Activated naive CD8-positive, alpha-beta T cell (primary cell): ENCODE measurements around the gene TNPO2.

Experiments
- H3K27ac Mint-ChIP-seq: one replicate; pipeline ENCODE4 v1.8.0; 2021; ENCODE audit warnings: mixed read lengths
- H3K27me3 Mint-ChIP-seq: one replicate; pipeline ENCODE4 v1.8.0; 2021; ENCODE audit warnings: mixed read lengths
- H3K36me3 Mint-ChIP-seq: one replicate; pipeline ENCODE4 v1.8.0; 2021; ENCODE audit warnings: mixed read lengths
- H3K4me1 Mint-ChIP-seq: one replicate; pipeline ENCODE4 v1.8.0; 2021; ENCODE audit warnings: low read depth, mixed read lengths
- H3K4me3 Mint-ChIP-seq: one replicate; pipeline ENCODE4 v1.8.0; 2021; ENCODE audit warnings: mild to moderate bottlenecking, mixed read lengths
- H3K9me3 Mint-ChIP-seq: one replicate; pipeline ENCODE4 v1.8.0; 2021; ENCODE audit warnings: low read depth, mixed read lengths

Gene TNPO2

DNA sequence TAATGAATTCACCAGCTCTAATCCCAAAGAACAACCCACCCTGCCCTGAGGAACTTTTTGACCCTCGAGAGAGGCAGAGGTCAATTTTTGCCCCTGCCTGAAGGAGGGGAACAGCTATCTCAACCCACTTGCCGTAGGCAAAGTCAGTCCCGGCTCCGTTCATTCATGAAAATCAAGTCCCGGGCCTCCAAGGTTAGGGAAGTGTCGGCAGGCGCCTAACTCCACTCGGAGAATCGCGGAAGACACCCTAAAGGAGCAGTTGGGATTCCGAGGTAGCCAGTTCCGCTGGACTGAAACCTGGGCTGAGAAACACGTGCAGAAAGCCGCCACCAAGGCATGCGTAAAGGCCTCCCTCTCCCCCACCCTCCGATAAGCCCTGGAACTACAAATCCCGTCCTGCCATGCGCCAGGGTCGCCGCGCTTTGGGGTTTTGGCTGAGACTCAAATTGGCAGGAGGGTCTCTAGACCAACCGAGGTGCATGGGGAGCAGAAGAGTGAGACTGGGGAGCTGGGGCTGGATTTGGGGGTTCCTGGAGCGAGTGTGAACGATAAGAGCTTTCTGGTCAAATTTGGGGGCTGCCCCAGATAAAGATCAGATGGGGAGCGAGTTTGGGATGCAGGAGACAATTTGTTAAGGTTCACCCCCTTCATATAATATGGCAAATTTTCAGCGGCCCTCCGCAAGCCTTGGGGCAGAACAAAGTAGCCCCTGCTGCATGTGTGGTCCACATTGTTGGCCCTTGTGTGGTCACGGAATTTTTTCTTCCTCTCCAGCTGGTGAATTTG is at the start of gene TNPO2:
TSS of gene TNPO2 (minus strand) at position 292 of the 786 bp plus-strand sequence. CDS start 2,955 bp downstream, outside the sequence.
- peak within 1 kb of the TSS; percentile 97 for H3K27ac Mint-ChIP-seq
- peaks cover 10% of the 10 kb centered on the region for H3K36me3 Mint-ChIP-seq
- H3K4me1 Mint-ChIP-seq: peaks cover 20% of the 10 kb centered on the region
- peak within 1 kb of the TSS; percentile 99 for H3K4me3 Mint-ChIP-seq
- H3K9me3 Mint-ChIP-seq: no peaks in the 10 kb centered on the region
- no peaks in the 10 kb centered on the region for H3K27me3 Mint-ChIP-seq

GRCh38 chr19:12772323-12772722 is 48.6 kb upstream of the TNPO2 start:
- no peaks in the 10 kb centered on the region for H3K27me3 Mint-ChIP-seq
- no peak overlapping the region for H3K4me3 Mint-ChIP-seq
- no peaks in the 10 kb centered on the region for H3K36me3 Mint-ChIP-seq
- H3K27ac Mint-ChIP-seq: no peak overlapping the region
- peaks cover 9% of the 10 kb centered on the region for H3K4me1 Mint-ChIP-seq
- H3K9me3 Mint-ChIP-seq: no peaks in the 10 kb centered on the region

- Mint-ChIP-seq H3K36me3 (no peaks in the 10 kb centered on the region), H3K9me3 (no peaks in the 10 kb centered on the region), H3K4me3 (no peak overlapping the region), H3K4me1 (peaks cover 8% of the 10 kb centered on the region), H3K27me3 (no peaks in the 10 kb centered on the region), H3K27ac (no peak overlapping the region)
Observed at GRCh38 chr19:12770922-12771321, 47.2 kb upstream of the TNPO2 start.

- no peaks in the 10 kb centered on the region for H3K9me3 Mint-ChIP-seq
- peak overlapping the region; percentile 32 for H3K4me3 Mint-ChIP-seq
- H3K27ac Mint-ChIP-seq: no peak overlapping the region
- no peaks in the 10 kb centered on the region for H3K36me3 Mint-ChIP-seq
- no peaks in the 10 kb centered on the region for H3K27me3 Mint-ChIP-seq
- peaks cover 8% of the 10 kb centered on the region for H3K4me1 Mint-ChIP-seq
Observed at GRCh38 chr19:12769689-12770088, 46.0 kb upstream of the TNPO2 start.

GRCh38 chr19:12767666-12768065 is 43.9 kb upstream of the TNPO2 start:
- no peaks in the 10 kb centered on the region for H3K4me1 Mint-ChIP-seq

DNA sequence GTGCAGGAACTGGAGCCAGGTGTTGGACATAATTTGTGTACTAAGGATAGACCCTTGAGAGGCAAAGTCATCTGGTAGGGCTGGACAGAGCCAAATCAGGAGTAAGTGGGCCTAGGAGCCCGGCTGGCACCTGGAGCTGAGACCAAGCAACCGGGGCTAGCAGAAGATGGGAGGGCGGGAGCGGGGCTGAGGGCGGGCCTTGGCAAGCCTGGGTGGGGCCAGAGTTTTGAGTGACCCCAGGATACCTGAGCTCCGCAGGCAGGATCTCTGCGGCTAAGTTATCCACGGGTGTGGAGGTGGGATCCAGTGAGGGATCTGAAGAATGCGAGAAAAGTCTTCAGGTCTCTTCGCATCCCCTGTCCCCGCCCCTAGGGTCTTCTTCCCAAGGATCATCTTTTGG is 43.4 kb upstream of the TNPO2 start:
- Mint-ChIP-seq H3K9me3 (no peaks in the 10 kb centered on the region), H3K27me3 (no peaks in the 10 kb centered on the region), H3K4me1 (no peaks in the 10 kb centered on the region), H3K27ac (no peak overlapping the region), H3K4me3 (no peak overlapping the region), H3K36me3 (no peaks in the 10 kb centered on the region)

More at GRCh38 chr19:12767666-12768065, 43.9 kb upstream of the TNPO2 start:
- H3K4me3 Mint-ChIP-seq: no peak overlapping the region
- no peaks in the 10 kb centered on the region for H3K27me3 Mint-ChIP-seq
- no peak overlapping the region for H3K27ac Mint-ChIP-seq
- H3K36me3 Mint-ChIP-seq: no peaks in the 10 kb centered on the region
- no peaks in the 10 kb centered on the region for H3K9me3 Mint-ChIP-seq

- Mint-ChIP-seq H3K27ac (no peak overlapping the region), H3K4me1 (no peaks in the 10 kb centered on the region), H3K9me3 (no peaks in the 10 kb centered on the region), H3K36me3 (no peaks in the 10 kb centered on the region), H3K4me3 (no peak overlapping the region), H3K27me3 (no peaks in the 10 kb centered on the region)
Observed at GRCh38 chr19:12766051-12766521, 42.4 kb upstream of the TNPO2 start.

DNA sequence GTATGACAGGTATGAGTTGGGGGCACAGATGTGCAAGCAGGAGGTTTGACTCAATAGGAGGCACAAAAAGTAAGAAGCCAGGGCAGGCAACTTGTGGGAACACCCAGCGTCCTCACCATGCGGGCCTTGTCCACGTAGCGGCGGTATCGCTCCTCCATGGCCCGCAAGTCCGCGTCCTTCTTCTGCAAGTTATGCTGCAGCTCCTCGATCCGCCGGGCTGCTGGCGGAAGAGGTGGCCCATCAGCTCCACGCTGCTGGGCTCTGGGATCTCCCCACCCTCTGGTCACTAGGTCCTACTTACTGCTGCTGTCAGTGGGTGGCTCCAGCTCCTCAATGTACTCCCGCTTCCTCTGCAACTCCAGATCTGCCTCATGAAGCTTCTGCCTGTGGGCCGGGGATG is 41.0 kb upstream of the TNPO2 start:
- H3K9me3 Mint-ChIP-seq: no peaks in the 10 kb centered on the region
- H3K4me3 Mint-ChIP-seq: no peak overlapping the region
- H3K27ac Mint-ChIP-seq: no peak overlapping the region
- H3K4me1 Mint-ChIP-seq: no peaks in the 10 kb centered on the region
- no peaks in the 10 kb centered on the region for H3K27me3 Mint-ChIP-seq
- H3K36me3 Mint-ChIP-seq: no peaks in the 10 kb centered on the region

- Mint-ChIP-seq H3K36me3 (no peaks in the 10 kb centered on the region), H3K27ac (no peak overlapping the region), H3K9me3 (no peaks in the 10 kb centered on the region), H3K4me3 (no peak overlapping the region), H3K27me3 (no peaks in the 10 kb centered on the region), H3K4me1 (no peaks in the 10 kb centered on the region)
Observed at GRCh38 chr19:12763100-12763499, 39.4 kb upstream of the TNPO2 start.

GRCh38 chr19:12759686-12760085 is 36.0 kb upstream of the TNPO2 start:
- no peak overlapping the region for H3K27ac Mint-ChIP-seq
- H3K9me3 Mint-ChIP-seq: no peaks in the 10 kb centered on the region
- H3K4me1 Mint-ChIP-seq: peaks cover 2% of the 10 kb centered on the region
- no peak overlapping the region for H3K4me3 Mint-ChIP-seq
- peaks cover 5% of the 10 kb centered on the region for H3K27me3 Mint-ChIP-seq
- no peaks in the 10 kb centered on the region for H3K36me3 Mint-ChIP-seq

DNA sequence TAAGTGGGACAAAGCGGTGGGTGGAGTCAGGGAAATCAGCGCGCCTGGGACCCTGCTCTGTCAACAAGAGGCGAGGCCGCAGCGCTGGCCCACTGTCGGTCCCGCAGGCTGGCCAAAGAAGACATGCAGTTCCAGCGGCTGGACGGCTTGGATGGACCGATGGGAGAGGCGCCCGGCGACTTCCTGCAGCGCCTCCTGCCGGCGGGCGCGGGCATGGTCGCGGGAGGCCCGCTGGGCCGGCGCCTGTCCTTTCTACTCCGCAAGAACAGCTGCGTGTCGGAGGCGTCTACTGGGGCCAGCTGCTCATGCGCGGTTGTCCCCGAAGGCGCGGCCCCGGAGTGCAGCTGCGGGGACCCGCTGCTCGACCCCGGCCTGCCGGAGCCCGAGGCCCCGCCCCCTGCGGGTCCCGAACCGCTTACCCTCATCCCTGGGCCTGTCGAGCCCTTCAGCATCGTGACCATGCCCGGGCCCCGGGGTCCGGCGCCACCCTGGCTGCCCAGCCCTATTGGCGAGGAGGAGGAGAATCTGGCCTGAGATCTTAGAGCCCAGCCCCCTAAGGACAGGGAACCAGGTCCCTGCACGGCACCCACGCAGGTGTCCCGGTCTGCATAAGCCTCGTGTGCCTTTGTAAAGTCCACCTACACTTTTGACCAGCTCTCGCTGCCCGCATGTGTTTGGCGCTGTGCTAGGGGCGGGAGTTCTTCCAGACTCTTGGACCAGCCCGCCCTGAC is 34.0 kb upstream of the TNPO2 start:
- Mint-ChIP-seq H3K27ac (no peak overlapping the region), H3K4me3 (peak overlapping the region; percentile 23), H3K4me1 (peaks cover 2% of the 10 kb centered on the region), H3K27me3 (peaks cover 5% of the 10 kb centered on the region), H3K36me3 (no peaks in the 10 kb centered on the region), H3K9me3 (no peaks in the 10 kb centered on the region)

DNA sequence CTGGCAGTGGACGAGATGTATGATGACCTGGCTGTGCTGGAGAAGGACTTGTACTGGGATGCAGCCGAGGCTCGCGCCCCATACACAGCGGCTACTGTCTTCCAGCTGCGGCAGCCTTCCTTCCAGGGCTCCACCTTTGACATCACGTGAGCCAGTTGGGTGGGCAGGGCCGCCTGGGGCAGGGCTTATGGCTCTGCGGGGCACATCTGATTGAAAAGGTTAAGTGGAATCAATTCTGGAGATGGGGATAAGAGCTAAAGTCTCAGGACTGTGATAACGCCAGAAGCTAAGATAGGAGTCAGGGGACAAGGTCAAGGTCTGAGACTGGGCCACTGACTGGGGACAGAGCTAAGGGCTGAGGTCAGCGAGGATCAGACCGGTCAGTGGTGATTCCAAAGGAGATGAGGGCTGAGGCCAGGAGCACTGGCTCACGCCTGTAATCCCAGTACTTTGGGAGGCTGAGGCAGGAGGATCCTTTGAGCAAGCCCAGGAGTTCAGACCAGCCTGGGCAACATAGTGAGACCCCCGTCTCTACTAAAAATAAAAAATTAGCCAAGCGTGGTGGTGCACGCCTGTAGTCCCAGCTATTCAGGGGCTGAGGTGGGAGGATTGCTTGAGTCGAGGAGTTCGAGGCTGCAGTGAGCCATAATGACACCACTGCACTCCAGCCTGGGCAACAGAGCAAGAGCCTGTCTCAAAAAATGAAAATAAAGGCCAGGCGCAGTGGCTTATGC is 32.6 kb upstream of the TNPO2 start:
- H3K4me1 Mint-ChIP-seq: peaks cover 2% of the 10 kb centered on the region
- no peak overlapping the region for H3K27ac Mint-ChIP-seq
- no peaks in the 10 kb centered on the region for H3K36me3 Mint-ChIP-seq
- peaks cover 5% of the 10 kb centered on the region for H3K27me3 Mint-ChIP-seq
- no peaks in the 10 kb centered on the region for H3K9me3 Mint-ChIP-seq
- H3K4me3 Mint-ChIP-seq: no peak overlapping the region

GRCh38 chr19:12754465-12755196 is 30.9 kb upstream of the TNPO2 start:
- H3K27me3 Mint-ChIP-seq: peaks cover 15% of the 10 kb centered on the region
- no peak overlapping the region for H3K27ac Mint-ChIP-seq
- H3K4me1 Mint-ChIP-seq: peaks cover 5% of the 10 kb centered on the region
- no peak overlapping the region for H3K4me3 Mint-ChIP-seq
- H3K36me3 Mint-ChIP-seq: no peaks in the 10 kb centered on the region
- no peaks in the 10 kb centered on the region for H3K9me3 Mint-ChIP-seq

- Mint-ChIP-seq H3K27me3 (peaks cover 16% of the 10 kb centered on the region), H3K27ac (no peak overlapping the region), H3K4me3 (no peak overlapping the region), H3K4me1 (peaks cover 4% of the 10 kb centered on the region), H3K36me3 (peaks cover 10% of the 10 kb centered on the region), H3K9me3 (no peaks in the 10 kb centered on the region)
Observed at GRCh38 chr19:12752056-12752781, 28.5 kb upstream of the TNPO2 start.
